ENCODE data around the gene SHISA4. TPM values are rescaled to one million over a fixed set of nuclear protein-coding genes. Genes with fewer than 3 reads are reported as not detected.

Gene SHISA4
- total and polyA plus RNA-seq, 2 donors (not counting 3 experiments of a cell fraction or from before 2014, with no cell fraction given): 25.6 to 78.2 TPM

GRCh38 chr1:201885531-201886075 is 3.1 kb upstream of the SHISA4 start:
- dilution Hi-C loops (cut with MboI; ENCODE audit: extremely low pct_ligation_motif_present, low sequenced_read_pairs): no loop called here
- Histone ChIP-seq H3K27me3 (ENCODE audit: control insufficient read depth in 2 of 2, insufficient read depth in 2 of 2, low read length in 2 of 2) (no peaks in the 10 kb centered on the region), H3K4me1 (ENCODE audit: control insufficient read depth, extremely low read depth, insufficient read depth, low read length) (peaks cover 12% of the 10 kb centered on the region), H3K9me3 (replicated peaks; ENCODE audit: control insufficient read depth, insufficient read depth, low read length) (no peaks in the 10 kb centered on the region), H3K4me3 (replicated peaks in 1 of 3; ENCODE audit: insufficient read depth in 1 of 3, low read depth in 1 of 3, low read length in 3 of 3) (no peak overlapping the region), H4K20me1 (replicated peaks; ENCODE audit: control insufficient read depth, extremely low read depth, insufficient read depth, low read length) (no peaks in the 10 kb centered on the region), H3K4me2 (ENCODE audit: insufficient read depth, low read length) (no peak overlapping the region), H3K27ac (ENCODE audit: insufficient read depth, low read depth, low read length) (no peak overlapping the region), H3K36me3 (ENCODE audit: control insufficient read depth in 2 of 2, extremely low read depth in 1 of 2, insufficient read depth in 2 of 2, low read length in 2 of 2) (no peaks in the 10 kb centered on the region), H2AFZ (ENCODE audit: low read depth, low read length) (no peak overlapping the region), H3K79me2 (ENCODE audit: control insufficient read depth, insufficient read depth, low read length) (no peaks in the 10 kb centered on the region), H3K9me1 (replicated peaks; ENCODE audit: control insufficient read depth, extremely low read depth, insufficient read depth, low read length) (no peaks in the 10 kb centered on the region), H3K9ac (replicated peaks; ENCODE audit: extremely low read depth, insufficient read depth, low read length) (no peak overlapping the region)
- intact Hi-C loops (cut with micrococcal nuclease): no loop called here
- no peak for DNase-seq (ENCODE audit: low read depth, low spot score)
- POLR2A ChIA-PET: no interaction called here
- FAIRE-seq: no peak
- CTCF ChIA-PET: interaction anchor here (0.9 to 2.6 kb wide), 3 partner anchors 8 to 14 kb away, joined by 3 to 18 read pairs (median 14); no protein-coding TSS in a partner anchor
- TF ChIP-seq FOS (IDR thresholded peaks at IDR 0.05; ENCODE audit: borderline replicate concordance, insufficient read depth, low read length): no peak
- no peak for TF ChIP-seq POLR2AphosphoS5 (IDR thresholded peaks at IDR 0.05; ENCODE audit: insufficient read depth, low read depth, low read length)
- TF ChIP-seq POLR2A (IDR thresholded peaks at IDR 0.05; ENCODE audit: low read depth, low read length): no peak
- TF ChIP-seq CTCF (IDR thresholded peaks at IDR 0.05; ENCODE audit: extremely low read depth in 1 of 2, insufficient read depth in 1 of 2, low read depth in 1 of 2, low read length in 2 of 2): no peak
- no TSS peak for BruUV-seq (replicated peaks)
